Caco-2 (cell line): ENCODE data around the gene TRIM58. TPM values are rescaled to one million over a fixed set of nuclear protein-coding genes. Genes with fewer than 3 reads are reported as not detected.

Experiments used
- BruUV-seq: library from RNA; stranded (reverse); fragments of 400-500 nt; replicated peaks from 2 replicates; lab custom pipeline; 2021; lab: Mats Ljungman, UMichigan
- CTCF ChIA-PET: fragments of 300-600 bp; sonication (Branson Sonifier 250); formaldehyde crosslinking; loops from one replicate; lab custom pipeline; 2022; ENCODE audit warnings: antibody characterized with exemption; lab: Charles Lee
- POLR2A ChIA-PET: fragments of 300-600 bp; sonication (Branson Sonifier 250); formaldehyde crosslinking; loops from one replicate; lab custom pipeline; 2022; ENCODE audit warnings: antibody characterized with exemption; lab: Charles Lee
- DNase-seq, 2 experiments: peaks; one replicate each; pipeline versions ENCODE4 v3.0.0 to v3.0.0-alpha.2; 2020 to 2022
- H3K27me3 ChIP-seq: replicated peaks from 2 replicates; pipeline ENCODE4 v1.6.0; 2011; ENCODE audit warnings: low read length; ENCODE audit not compliant: control insufficient read depth, insufficient read depth
- H3K36me3 ChIP-seq: 2 replicates; pipeline ENCODE4 v1.5.1; 2011; ENCODE audit warnings: low read length; ENCODE audit not compliant: control insufficient read depth, insufficient read depth
- H3K4me1 ChIP-seq: fragments of 250-450 bp; sonication (Bioruptor Pico); 2 replicates; pipeline ENCODE4 v1.5.1; 2020; ENCODE audit warnings: mild to moderate bottlenecking
- H3K4me3 ChIP-seq: 2 replicates; pipeline ENCODE4 v1.5.1; 2011; ENCODE audit warnings: low read depth, mild to moderate bottlenecking, control low read depth, low read length
- H3K9me3 ChIP-seq: fragments of 250-450 bp; sonication (Bioruptor Pico); 2 replicates; pipeline ENCODE4 v1.5.1; 2020; ENCODE audit warnings: mild to moderate bottlenecking, moderate library complexity
- H3K27ac Mint-ChIP-seq: one replicate; pipeline ENCODE4 v1.8.0; 2022; ENCODE audit warnings: mixed read lengths; ENCODE audit not compliant: unreplicated experiment
- H3K27me3 Mint-ChIP-seq: one replicate; pipeline ENCODE4 v1.8.0; 2022; ENCODE audit warnings: mixed read lengths; ENCODE audit not compliant: insufficient read depth, unreplicated experiment
- H3K36me3 Mint-ChIP-seq: one replicate; pipeline ENCODE4 v1.8.0; 2022; ENCODE audit warnings: mild to moderate bottlenecking, mixed read lengths; ENCODE audit not compliant: insufficient read depth, unreplicated experiment
- H3K4me1 Mint-ChIP-seq: one replicate; pipeline ENCODE4 v1.8.0; 2022; ENCODE audit warnings: low read depth, mixed read lengths; ENCODE audit not compliant: unreplicated experiment
- H3K4me3 Mint-ChIP-seq: one replicate; pipeline ENCODE4 v1.8.0; 2022; ENCODE audit warnings: mild to moderate bottlenecking, moderate library complexity, mixed read lengths; ENCODE audit not compliant: unreplicated experiment
- H3K9me3 Mint-ChIP-seq: one replicate; pipeline ENCODE4 v1.8.0; 2022; ENCODE audit warnings: mixed read lengths; ENCODE audit not compliant: unreplicated experiment
- intact Hi-C: fragments of 100-400 bp; cut with micrococcal nuclease; formaldehyde crosslinking; loops from one replicate; pipeline ENCODE4 v1.10.0; 2022; ENCODE audit not compliant: unreplicated experiment
- total RNA-seq: library from RNA; stranded (reverse); gene quantifications from 2 replicates; pipeline ENCODE4 v1.2.3, GENCODE V29; 2022
- TF ChIP-seq, protein P1 (sequence below), 2 experiments: fragments of 200-600 bp in 1 of 2; IDR thresholded peaks; 1 replicate in 1 of 2; 2 replicates in 1 of 2; pipeline versions ENCODE4 v1.5.1 to v1.8.0; 2011 to 2022; ENCODE audit warnings: antibody characterized with exemption in 1 of 2, control low read depth in 1 of 2, inconsistent platforms in 1 of 2, low read depth in 1 of 2, low read length in 1 of 2, mild to moderate bottlenecking in 1 of 2, moderate library complexity in 1 of 2; ENCODE audit not compliant: insufficient read depth in 1 of 2, severe bottlenecking in 1 of 2, unreplicated experiment in 1 of 2

The TRIM58 gene
- total RNA-seq, 1 experiment from 2014 or later, result not detected

GRCh38 chr1:247914941-247915662 is 58.1 kb downstream of the TRIM58 start:
- ChIA-PET CTCF (no interaction called here), POLR2A (no interaction called here)
- no peak overlapping the region for H3K4me3 ChIP-seq
- DNase-seq, result no peak
- Mint-ChIP-seq H3K4me3 (no peak overlapping the region), H3K27me3 (no peaks in the 10 kb centered on the region), H3K27ac (no peak overlapping the region), H3K9me3 (no peaks in the 10 kb centered on the region), H3K36me3 (no peaks in the 10 kb centered on the region), H3K4me1 (no peaks in the 10 kb centered on the region)
- H3K4me1 ChIP-seq, result no peaks in the 10 kb centered on the region
- H3K27me3 ChIP-seq, result no peaks in the 10 kb centered on the region
- no peaks in the 10 kb centered on the region for H3K9me3 ChIP-seq
- intact Hi-C loops, result no loop called here
- no peaks in the 10 kb centered on the region for H3K36me3 ChIP-seq
- BruUV-seq, result no TSS peak
- TF ChIP-seq, protein P1, sequence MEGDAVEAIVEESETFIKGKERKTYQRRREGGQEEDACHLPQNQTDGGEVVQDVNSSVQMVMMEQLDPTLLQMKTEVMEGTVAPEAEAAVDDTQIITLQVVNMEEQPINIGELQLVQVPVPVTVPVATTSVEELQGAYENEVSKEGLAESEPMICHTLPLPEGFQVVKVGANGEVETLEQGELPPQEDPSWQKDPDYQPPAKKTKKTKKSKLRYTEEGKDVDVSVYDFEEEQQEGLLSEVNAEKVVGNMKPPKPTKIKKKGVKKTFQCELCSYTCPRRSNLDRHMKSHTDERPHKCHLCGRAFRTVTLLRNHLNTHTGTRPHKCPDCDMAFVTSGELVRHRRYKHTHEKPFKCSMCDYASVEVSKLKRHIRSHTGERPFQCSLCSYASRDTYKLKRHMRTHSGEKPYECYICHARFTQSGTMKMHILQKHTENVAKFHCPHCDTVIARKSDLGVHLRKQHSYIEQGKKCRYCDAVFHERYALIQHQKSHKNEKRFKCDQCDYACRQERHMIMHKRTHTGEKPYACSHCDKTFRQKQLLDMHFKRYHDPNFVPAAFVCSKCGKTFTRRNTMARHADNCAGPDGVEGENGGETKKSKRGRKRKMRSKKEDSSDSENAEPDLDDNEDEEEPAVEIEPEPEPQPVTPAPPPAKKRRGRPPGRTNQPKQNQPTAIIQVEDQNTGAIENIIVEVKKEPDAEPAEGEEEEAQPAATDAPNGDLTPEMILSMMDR (IDR thresholded peaks at IDR 0.05; ENCODE audit: insufficient read depth in 1 of 2, low read depth in 1 of 2, low read length in 1 of 2, severe bottlenecking in 1 of 2, unreplicated experiment in 1 of 2), result no peak

- BruUV-seq, result no TSS peak
- H3K4me1 ChIP-seq, result no peaks in the 10 kb centered on the region
- TF ChIP-seq, protein P1 (IDR thresholded peaks at IDR 0.05; ENCODE audit: insufficient read depth in 1 of 2, low read depth in 1 of 2, low read length in 1 of 2, severe bottlenecking in 1 of 2, unreplicated experiment in 1 of 2), result no peak
- H3K36me3 ChIP-seq, result no peaks in the 10 kb centered on the region
- no peaks in the 10 kb centered on the region for H3K27me3 ChIP-seq
- peaks cover 5% of the 10 kb centered on the region for H3K27me3 Mint-ChIP-seq
- no peak within 1 kb of the TSS for H3K4me3 Mint-ChIP-seq
- no peaks in the 10 kb centered on the region for H3K4me1 Mint-ChIP-seq
- H3K36me3 Mint-ChIP-seq, result no peaks in the 10 kb centered on the region
- POLR2A ChIA-PET, result no interaction called here
- H3K4me3 ChIP-seq, result no peak within 1 kb of the TSS
- no peaks in the 10 kb centered on the region for H3K9me3 ChIP-seq
- intact Hi-C loops, result no loop called here
- no peak for DNase-seq
- CTCF ChIA-PET, result no interaction called here
- no peak within 1 kb of the TSS for H3K27ac Mint-ChIP-seq
- H3K9me3 Mint-ChIP-seq, result no peaks in the 10 kb centered on the region
Measured at GRCh38 chr1:247919952-247920351, 63.0 kb downstream of the TRIM58 start, which contains the start of gene OR2T8. Gene OR2T8 (plus strand): TSS chr1:247920252. CDS start chr1:247921018, 766 bp downstream.

DNA sequence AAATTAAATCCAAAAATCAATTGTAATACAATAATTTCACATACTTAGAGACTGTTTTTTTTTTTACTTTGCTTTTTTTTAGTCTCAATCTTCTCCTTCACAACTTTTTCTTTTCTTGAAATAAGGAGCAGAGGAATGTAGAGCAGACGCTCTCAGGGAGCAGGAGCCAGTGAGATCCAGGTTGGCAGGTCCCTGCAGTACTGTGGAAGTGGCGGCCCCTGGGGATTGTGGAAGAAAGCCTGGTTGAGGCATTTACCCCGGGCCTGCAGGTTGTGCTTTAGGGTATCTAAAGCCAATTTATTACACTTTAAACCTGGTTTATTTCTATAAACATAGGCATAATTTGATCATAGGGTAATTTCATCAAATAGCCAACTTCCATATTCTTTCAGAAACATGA is 67.0 kb downstream of the TRIM58 start:
- H3K36me3 ChIP-seq, result no peaks in the 10 kb centered on the region
- intact Hi-C loops, result no loop called here
- Mint-ChIP-seq H3K27me3 (peaks cover 5% of the 10 kb centered on the region), H3K4me3 (no peak overlapping the region), H3K36me3 (no peaks in the 10 kb centered on the region), H3K4me1 (no peaks in the 10 kb centered on the region), H3K9me3 (no peaks in the 10 kb centered on the region), H3K27ac (no peak overlapping the region)
- ChIA-PET POLR2A (no interaction called here), CTCF (no interaction called here)
- no peaks in the 10 kb centered on the region for H3K4me1 ChIP-seq
- H3K4me3 ChIP-seq, result no peak overlapping the region
- no TSS peak for BruUV-seq
- DNase-seq, result no peak
- H3K27me3 ChIP-seq, result no peaks in the 10 kb centered on the region
- TF ChIP-seq, protein P1 (IDR thresholded peaks at IDR 0.05; ENCODE audit: insufficient read depth in 1 of 2, low read depth in 1 of 2, low read length in 1 of 2, severe bottlenecking in 1 of 2, unreplicated experiment in 1 of 2), result no peak
- H3K9me3 ChIP-seq, result no peaks in the 10 kb centered on the region
